ENCODE measurements around the gene RHBDL2. TPM values are rescaled to one million over a fixed set of nuclear protein-coding genes. Genes with fewer than 3 reads are reported as not detected.
"Not testable (repeated sequence)": the region's sequence is repeated elsewhere in the genome, so short reads cannot be mapped to it uniquely, and the experiment has no call there.

RHBDL2 gene
- total RNA-seq, 1 experiment from 2014 or later, result not detected

DNA sequence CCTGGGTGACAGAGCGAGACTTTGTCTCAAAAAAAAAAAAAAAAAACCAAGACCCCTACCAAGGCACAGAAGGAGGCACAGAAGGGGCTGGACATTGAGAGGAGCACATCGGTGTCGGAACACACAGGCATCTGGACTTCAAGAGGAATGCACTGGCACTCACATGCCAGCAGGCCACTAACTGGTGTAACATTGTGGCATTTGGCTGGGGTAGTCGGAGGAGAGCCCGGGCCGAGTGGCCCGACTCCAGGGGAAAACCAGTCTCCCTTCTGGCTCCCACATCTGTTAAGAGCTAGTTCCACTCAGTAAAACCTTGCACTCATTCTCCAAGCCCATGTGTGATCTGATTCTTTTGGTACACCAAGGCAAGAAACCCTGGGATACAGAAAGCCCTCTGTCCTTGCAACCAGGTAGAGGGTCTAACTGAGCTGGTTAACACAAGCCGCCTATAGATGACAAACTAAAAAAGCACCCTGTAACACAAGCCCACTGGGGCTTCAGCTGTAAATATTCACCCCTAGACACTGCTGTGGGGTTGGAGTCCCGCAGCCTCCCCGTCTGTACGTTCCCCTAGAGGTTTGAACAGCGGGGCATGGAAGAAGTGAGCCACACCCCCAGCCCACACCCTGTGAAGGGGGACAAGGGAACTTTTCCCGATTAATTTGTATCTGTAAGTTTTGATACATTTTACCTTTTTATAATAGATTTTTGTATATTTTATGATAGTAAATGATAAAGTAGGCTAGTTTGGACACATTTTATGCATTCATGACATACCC, 32.2 kb upstream of the RHBDL2 start (continued):
- TF ChIP-seq SP1 (IDR thresholded peaks at IDR 0.05; ENCODE audit: low read depth) (no peak), CEBPB (IDR thresholded peaks at IDR 0.05; ENCODE audit: low read depth) (no peak)

DNA sequence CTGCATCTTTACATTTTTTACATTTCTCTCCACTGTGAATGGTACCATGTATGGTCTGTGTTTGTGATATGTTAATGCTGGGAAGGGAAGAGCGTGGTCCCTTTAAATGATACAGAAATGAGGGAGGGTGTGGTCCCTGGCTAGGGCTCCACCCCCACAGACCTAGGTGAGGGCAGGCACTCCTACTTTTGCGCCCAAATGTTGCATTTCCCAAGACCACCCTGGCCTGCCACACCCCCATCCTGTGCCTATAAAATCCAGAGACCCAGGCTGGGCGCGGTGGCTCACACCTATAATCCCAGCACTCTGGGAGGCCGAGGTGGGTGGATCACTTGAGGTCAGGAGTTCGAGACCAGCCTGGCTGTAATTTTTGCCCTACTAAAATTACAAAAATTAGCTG, 31.5 kb upstream of the RHBDL2 start:
- TF ChIP-seq EGR1 (IDR thresholded peaks at IDR 0.05; ENCODE audit: low read depth) (peak; percentile 48; the same call in 1 of the 2 replicates), SP1 (IDR thresholded peaks at IDR 0.05; ENCODE audit: low read depth) (0 out of 2 replicates have a peak, but pooled peaks have one; percentile 20)
- TF ChIP-seq, protein P1, sequence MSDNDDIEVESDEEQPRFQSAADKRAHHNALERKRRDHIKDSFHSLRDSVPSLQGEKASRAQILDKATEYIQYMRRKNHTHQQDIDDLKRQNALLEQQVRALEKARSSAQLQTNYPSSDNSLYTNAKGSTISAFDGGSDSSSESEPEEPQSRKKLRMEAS (IDR thresholded peaks at IDR 0.05), result 0 out of 2 replicates have a peak, but pooled peaks have one; percentile 25
- CTCF ChIA-PET; H3K9me2 ChIP-seq (ENCODE audit: insufficient read depth); RAD21 ChIA-PET (ENCODE audit: low non-redundant PET in 1 of 2, low total read pairs in 2 of 2, uncharacterized antibody in 2 of 2, unreplicated experiment in 2 of 2); intact Hi-C loops (cut with micrococcal nuclease); H3K27me3 ChIP-seq (ENCODE audit: insufficient read depth, low read length); H4K20me1 ChIP-seq (ENCODE audit: insufficient read depth); H2AFZ ChIP-seq (ENCODE audit: low read depth, low read length, poor library complexity, severe bottlenecking); H3K36me3 ChIP-seq (ENCODE audit: control insufficient read depth in 1 of 2, insufficient read depth in 2 of 2, low read length in 2 of 2); H3K9ac ChIP-seq (ENCODE audit: low read length); H3K79me2 ChIP-seq (ENCODE audit: insufficient read depth, low read length); H3K27ac ChIP-seq (ENCODE audit: low read depth, low read length); DNase-seq (ENCODE audit: low read depth, low spot score); BruUV-seq (replicated peaks); H3K9me3 ChIP-seq (ENCODE audit: control insufficient read depth in 1 of 2, insufficient read depth in 1 of 2, low read depth in 1 of 2, low read length in 2 of 2): not testable (repeated sequence)
- Histone ChIP-seq H3K4me2 (ENCODE audit: low read length) (peak overlapping the region; percentile 54), H3K4me1 (ENCODE audit: control insufficient read depth in 1 of 2, insufficient read depth in 2 of 2, low read length in 2 of 2) (peaks cover 3 to 13% of the 10 kb centered on the region in 2 experiments; a peak in 3 of 4 replicates), H3K4me3 (replicated peaks in 1 of 2; ENCODE audit: low read depth in 1 of 2, low read length in 2 of 2) (0 out of 4 replicates have a peak overlapping the region, but pooled peaks of 1 of the 2 experiments have one; percentile 1)
- ATAC-seq, result peak; percentile 92
- POLR2A ChIA-PET, result interaction anchor here (0.9 kb wide), 1 partner anchor 14 kb away, joined by 5 read pairs; no protein-coding TSS in a partner anchor

DNA sequence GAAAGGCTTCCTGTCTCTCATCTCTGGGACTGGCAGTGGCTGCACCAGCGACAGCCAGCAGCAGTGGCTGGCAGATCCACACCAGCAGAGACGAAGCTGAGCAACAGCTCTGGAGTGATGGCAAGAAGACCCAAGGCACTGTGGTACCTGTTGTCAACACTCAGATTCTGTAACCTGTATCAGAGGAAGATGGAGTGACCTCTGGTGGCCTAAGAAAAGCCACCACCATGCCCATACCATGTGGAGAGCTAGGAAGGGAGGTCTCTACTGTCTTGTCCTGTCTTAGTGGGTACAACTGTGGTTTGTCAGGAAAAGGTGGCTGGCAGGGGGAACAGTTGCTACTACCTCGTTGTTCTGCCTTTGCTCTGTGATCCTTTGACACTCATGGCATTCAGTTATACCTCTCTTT, 22.5 kb upstream of the RHBDL2 start:
- Histone ChIP-seq H3K27ac (ENCODE audit: low read depth, low read length) (no peak overlapping the region), H3K4me2 (ENCODE audit: low read length) (no peak overlapping the region), H3K4me3 (replicated peaks in 1 of 2; ENCODE audit: low read depth in 1 of 2, low read length in 2 of 2) (no peak overlapping the region), H3K9me2 (ENCODE audit: insufficient read depth) (no peaks in the 10 kb centered on the region), H3K9ac (ENCODE audit: low read length) (no peak overlapping the region), H3K79me2 (ENCODE audit: insufficient read depth, low read length) (no peaks in the 10 kb centered on the region), H3K9me3 (ENCODE audit: control insufficient read depth in 1 of 2, insufficient read depth in 1 of 2, low read depth in 1 of 2, low read length in 2 of 2) (no peaks in the 10 kb centered on the region), H3K4me1 (ENCODE audit: control insufficient read depth in 1 of 2, insufficient read depth in 2 of 2, low read length in 2 of 2) (peaks cover 20 to 45% of the 10 kb centered on the region in 2 experiments), H2AFZ (ENCODE audit: low read depth, low read length, poor library complexity, severe bottlenecking) (no peak overlapping the region), H3K27me3 (ENCODE audit: insufficient read depth, low read length) (no peaks in the 10 kb centered on the region), H3K36me3 (ENCODE audit: control insufficient read depth in 1 of 2, insufficient read depth in 2 of 2, low read length in 2 of 2) (no peaks in the 10 kb centered on the region), H4K20me1 (ENCODE audit: insufficient read depth) (no peaks in the 10 kb centered on the region)
- ChIA-PET POLR2A (no interaction called here), CTCF (interaction anchor here (2.2 kb wide), 1 partner anchor 128 kb away, joined by 9 read pairs; no protein-coding TSS in a partner anchor), RAD21 (ENCODE audit: low non-redundant PET in 1 of 2, low total read pairs in 2 of 2, uncharacterized antibody in 2 of 2, unreplicated experiment in 2 of 2) (no interaction called here)
- no TSS peak for BruUV-seq (replicated peaks)
- no peak for TF ChIP-seq ELF1 (IDR thresholded peaks at IDR 0.05; ENCODE audit: borderline replicate concordance, low read depth)
- TF ChIP-seq, protein P2, sequence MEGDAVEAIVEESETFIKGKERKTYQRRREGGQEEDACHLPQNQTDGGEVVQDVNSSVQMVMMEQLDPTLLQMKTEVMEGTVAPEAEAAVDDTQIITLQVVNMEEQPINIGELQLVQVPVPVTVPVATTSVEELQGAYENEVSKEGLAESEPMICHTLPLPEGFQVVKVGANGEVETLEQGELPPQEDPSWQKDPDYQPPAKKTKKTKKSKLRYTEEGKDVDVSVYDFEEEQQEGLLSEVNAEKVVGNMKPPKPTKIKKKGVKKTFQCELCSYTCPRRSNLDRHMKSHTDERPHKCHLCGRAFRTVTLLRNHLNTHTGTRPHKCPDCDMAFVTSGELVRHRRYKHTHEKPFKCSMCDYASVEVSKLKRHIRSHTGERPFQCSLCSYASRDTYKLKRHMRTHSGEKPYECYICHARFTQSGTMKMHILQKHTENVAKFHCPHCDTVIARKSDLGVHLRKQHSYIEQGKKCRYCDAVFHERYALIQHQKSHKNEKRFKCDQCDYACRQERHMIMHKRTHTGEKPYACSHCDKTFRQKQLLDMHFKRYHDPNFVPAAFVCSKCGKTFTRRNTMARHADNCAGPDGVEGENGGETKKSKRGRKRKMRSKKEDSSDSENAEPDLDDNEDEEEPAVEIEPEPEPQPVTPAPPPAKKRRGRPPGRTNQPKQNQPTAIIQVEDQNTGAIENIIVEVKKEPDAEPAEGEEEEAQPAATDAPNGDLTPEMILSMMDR (IDR thresholded peaks at IDR 0.05 in 2 of 3, conservative IDR thresholded peaks at IDR 0.05 in 1 of 3; ENCODE audit: borderline replicate concordance in 1 of 3, insufficient read depth in 1 of 3, low read depth in 2 of 3, low read length in 2 of 3), result peak; percentile 22 to 54 (median 53); a peak in 5 of 6 replicates
- TF ChIP-seq, protein P1 (IDR thresholded peaks at IDR 0.05), result peak; percentile 30; the same call in 1 of the 2 replicates
- TF ChIP-seq YY1 (IDR thresholded peaks at IDR 0.05; ENCODE audit: extremely low read depth, insufficient replicate concordance, low read depth, low read length), result peak; percentile 30
- TF ChIP-seq EZH2 (IDR thresholded peaks at IDR 0.05), result no peak
- TF ChIP-seq CBX3 (IDR thresholded peaks at IDR 0.05; ENCODE audit: low read depth), result peak; percentile 60; the same call in 1 of the 2 replicates
- TF ChIP-seq POLR2A (IDR thresholded peaks at IDR 0.05; ENCODE audit: borderline replicate concordance, extremely low read depth, insufficient read depth, insufficient read length), result no peak
- TF ChIP-seq RAD21 (IDR thresholded peaks at IDR 0.05; ENCODE audit: low read depth), result peak; percentile 59
- intact Hi-C loops (cut with micrococcal nuclease), result loop anchor here (5.0 kb wide), 1 partner anchor 63 kb away; the partner anchor contains the start of gene NDUFS5
- ATAC-seq (peak; percentile 54), DNase-seq (ENCODE audit: low read depth, low spot score) (no peak)
